ENCODE data around the gene MYL2.

Gene MYL2

DNA sequence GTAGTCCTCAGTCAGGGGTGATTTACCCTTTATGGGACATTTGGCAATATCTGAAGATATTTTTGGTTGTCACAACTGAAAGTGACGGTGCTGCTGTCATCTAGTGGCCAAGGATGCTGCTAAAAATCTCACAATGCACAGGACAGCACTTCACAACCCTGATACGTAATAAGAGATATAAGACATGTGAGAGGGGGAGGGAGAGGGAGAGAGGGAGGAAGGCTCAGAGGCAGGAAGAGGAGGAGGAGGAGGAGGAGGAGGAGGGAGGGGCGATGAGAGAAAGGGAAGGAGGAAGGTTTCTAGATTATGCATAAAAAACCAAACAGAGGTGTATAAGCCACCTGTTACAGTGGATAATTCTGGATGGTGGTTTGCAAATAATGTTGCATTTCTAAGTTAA lies 14.3 kb downstream of the MYL2 start:
- no peak overlapping the region for H3K4me3 ChIP-seq (ENCODE audit: low read depth, low read length)
- no peak for DNase-seq (ENCODE audit: low read depth)

GRCh38 chr12:110903511-110903910 lies 16.9 kb downstream of the MYL2 start:
- no peak overlapping the region for H3K4me3 ChIP-seq (ENCODE audit: low read depth, low read length)
- DNase-seq (ENCODE audit: low read depth): no peak

- no peak overlapping the region for H3K4me3 ChIP-seq (ENCODE audit: low read depth, low read length)
- DNase-seq (ENCODE audit: low read depth): no peak
Measured at GRCh38 chr12:110901401-110901800, 19.0 kb downstream of the MYL2 start.

DNA sequence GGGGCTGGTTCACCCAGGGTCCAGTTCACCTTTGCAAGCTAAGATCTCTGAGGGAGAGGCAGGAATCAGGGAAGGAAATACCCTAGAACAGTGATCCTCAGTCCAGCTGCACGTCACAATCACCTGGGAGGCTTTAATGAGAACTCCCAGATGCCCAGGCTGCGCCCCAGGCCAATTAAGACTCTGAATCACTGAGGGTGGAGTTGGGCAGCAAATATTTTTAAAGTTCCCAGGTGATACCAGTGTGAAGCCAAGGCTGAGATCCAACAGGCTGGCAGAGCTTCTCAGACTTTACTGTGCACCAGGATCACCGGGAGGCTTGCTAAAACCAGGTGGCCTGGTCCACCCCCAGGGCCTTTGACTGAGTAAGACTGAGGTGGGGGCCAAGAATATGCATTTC lies 23.8 kb downstream of the MYL2 start:
- no peak overlapping the region for H3K4me3 ChIP-seq (ENCODE audit: low read depth, low read length)
- no peak for DNase-seq (ENCODE audit: low read depth)

DNA sequence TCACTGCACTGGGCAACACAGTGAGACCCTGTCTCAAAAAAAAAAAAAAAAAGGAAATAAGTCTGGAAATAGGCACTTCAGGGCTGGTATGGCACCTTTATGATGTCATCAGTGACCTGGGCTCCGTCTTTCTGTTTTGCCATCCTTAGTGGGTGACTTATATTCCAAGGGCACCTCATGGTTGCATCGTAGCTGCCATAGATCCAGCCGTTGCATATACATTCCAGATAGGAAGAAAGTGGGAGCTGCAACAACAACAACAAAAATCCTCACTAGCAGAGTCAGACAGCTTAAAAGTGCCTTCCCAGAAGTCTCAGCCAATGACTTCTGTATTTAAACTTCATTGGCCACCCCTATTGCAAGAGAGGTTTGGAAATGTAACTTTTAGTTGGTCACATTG lies 26.4 kb downstream of the MYL2 start:
- no peak overlapping the region for H3K4me3 ChIP-seq (ENCODE audit: low read depth, low read length)
- DNase-seq (ENCODE audit: low read depth): no peak

DNA sequence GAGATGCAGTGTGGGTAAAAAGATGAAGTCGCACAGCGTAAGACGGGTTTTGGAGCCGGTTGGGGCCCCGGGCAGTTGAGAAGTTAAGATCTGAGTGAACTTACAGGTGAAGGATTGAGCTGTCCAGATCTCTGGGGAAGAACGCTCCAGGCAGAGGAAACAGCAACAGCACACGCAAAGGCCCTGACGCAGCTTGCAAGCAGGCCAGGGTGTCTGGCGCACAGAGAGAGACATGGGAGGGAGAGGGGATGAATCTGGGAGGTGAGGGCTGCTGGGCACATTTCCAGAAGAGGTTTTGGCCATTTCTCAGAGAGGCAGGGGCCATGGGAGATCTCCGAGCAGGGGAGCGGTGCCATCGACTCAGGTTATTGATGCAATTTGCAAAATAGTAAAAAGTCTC lies 31.0 kb downstream of the MYL2 start:
- no peak overlapping the region for H3K4me3 ChIP-seq (ENCODE audit: low read depth, low read length)
- no peak for DNase-seq (ENCODE audit: low read depth)

- no peak for DNase-seq (ENCODE audit: low read depth)
- H3K4me3 ChIP-seq (ENCODE audit: low read depth, low read length): no peak overlapping the region
Measured at GRCh38 chr12:110888256-110888991, 32.0 kb downstream of the MYL2 start.

- DNase-seq (ENCODE audit: low read depth): no peak
- no peak overlapping the region for H3K4me3 ChIP-seq (ENCODE audit: low read depth, low read length)
Measured at GRCh38 chr12:110885152-110885840, 35.1 kb downstream of the MYL2 start.

DNA sequence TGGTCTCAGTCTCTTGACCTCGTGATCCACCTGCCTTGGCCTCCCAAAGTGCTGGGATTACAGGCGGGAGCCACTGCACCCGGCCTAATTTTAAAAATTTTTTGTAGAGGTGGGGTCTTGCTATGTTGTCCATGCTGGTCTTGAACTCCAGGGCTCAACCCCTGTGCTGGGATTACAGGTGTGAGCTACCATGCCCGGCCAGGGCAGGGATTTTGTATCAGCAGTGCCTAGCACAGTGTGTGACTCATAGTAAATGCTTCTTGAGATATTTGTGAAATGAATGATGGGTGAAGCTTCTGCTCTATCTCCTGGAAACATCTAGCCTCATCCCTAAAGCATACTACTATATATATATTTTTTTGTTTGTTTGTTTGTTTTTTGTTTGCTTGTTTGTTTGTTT lies 37.1 kb downstream of the MYL2 start:
- DNase-seq (ENCODE audit: low read depth): no peak

GRCh38 chr12:110880651-110881050 lies 39.7 kb downstream of the MYL2 start:
- no peak overlapping the region for H3K4me3 ChIP-seq (ENCODE audit: low read depth, low read length)
- DNase-seq (ENCODE audit: low read depth): no peak

More for the DNA sequence above, 37.1 kb downstream of the MYL2 start:
- H3K4me3 ChIP-seq (ENCODE audit: low read depth, low read length): no peak overlapping the region

DNA sequence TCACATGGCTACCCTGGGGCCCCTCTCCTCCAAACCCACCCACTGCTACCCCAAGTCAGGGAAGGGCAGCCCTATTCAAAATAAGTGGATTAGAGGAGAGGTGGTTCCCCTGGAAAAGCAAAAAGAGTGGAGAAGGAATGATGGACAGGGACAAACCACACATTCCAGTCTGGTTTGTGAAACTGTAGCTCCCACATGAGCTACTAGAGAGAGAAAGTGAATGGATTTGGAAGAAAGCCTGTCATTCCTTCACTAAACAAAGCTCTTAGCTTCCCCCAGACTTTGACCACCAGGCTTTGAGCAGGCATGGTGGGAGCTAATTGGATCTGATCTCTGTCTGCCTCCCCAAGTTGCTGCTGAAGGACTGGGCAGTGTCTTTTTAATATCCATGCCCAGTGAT lies 45.6 kb downstream of the MYL2 start:
- DNase-seq (ENCODE audit: low read depth): no peak
- H3K4me3 ChIP-seq (ENCODE audit: low read depth, low read length): no peak overlapping the region

DNA sequence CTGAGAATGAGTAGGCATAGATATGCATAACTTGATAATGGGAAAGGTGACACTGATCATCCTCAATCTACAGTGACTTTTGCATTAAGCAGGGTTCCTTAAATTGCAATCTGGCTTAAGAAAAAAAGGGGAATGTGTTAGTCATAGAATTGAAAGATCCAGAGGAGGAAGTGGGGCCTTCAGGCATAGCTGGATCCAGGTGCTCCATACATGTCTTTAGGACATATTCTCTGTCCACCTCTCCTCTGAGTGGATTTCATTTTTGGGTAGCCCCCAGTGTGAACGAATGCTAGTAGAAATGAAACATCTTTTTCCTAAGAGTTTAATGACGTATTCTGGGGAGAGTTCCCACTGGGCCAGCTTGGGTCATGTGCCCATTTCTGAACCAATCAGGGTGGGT lies 46.0 kb downstream of the MYL2 start:
- H3K4me3 ChIP-seq (ENCODE audit: low read depth, low read length): no peak overlapping the region
- no peak for DNase-seq (ENCODE audit: low read depth)

GRCh38 chr12:110872100-110872499 lies 48.3 kb downstream of the MYL2 start:
- H3K4me3 ChIP-seq (ENCODE audit: low read depth, low read length): no peak overlapping the region
- DNase-seq (ENCODE audit: low read depth): no peak

DNA sequence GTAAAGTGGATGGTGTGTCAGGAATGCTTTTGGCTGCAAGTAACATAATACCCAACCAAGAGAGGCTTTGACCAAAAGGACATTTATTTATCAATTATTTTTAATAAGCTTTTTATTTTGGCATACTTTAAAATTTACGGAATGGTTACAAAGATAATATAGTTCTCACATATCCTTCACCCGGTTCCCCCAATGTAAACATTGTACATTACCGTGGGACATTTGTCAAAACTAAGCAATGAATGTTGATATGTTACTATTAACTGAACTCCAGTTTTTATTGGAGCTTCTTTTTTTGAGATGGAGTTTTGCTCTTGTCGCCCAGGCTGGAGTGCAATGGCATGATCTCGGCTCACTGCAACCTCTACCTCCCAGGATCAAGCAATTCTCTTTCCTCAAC lies 50.6 kb downstream of the MYL2 start:
- DNase-seq (ENCODE audit: low read depth): no peak

GRCh38 chr12:110869026-110869425 lies 51.4 kb downstream of the MYL2 start:
- no peak overlapping the region for H3K4me3 ChIP-seq (ENCODE audit: low read depth, low read length)
- DNase-seq (ENCODE audit: low read depth): no peak

More for the DNA sequence above, 50.6 kb downstream of the MYL2 start:
- no peak overlapping the region for H3K4me3 ChIP-seq (ENCODE audit: low read depth, low read length)

- no peak for DNase-seq (ENCODE audit: low read depth)
- H3K4me3 ChIP-seq (ENCODE audit: low read depth, low read length): no peak overlapping the region
Measured at GRCh38 chr12:110865521-110865920, 54.9 kb downstream of the MYL2 start.

DNA sequence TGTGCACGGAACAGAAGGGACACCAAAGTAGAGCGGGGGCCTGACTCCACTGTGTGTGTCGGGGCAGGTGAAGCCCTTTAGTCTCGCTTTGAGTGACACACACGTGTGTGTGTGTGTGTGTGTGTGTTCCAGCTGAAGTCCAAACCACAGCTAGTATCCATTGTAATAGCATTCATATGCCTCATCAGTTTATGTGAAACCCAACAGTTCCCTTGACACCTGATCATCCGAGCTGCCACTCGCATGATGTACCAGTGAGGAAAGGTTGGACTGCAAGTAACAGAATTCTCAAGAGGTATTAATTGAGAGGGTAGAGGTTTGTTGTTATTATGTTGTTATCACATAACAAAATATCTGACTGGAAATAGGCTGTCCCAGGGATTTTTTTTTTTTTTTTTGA lies 57.2 kb downstream of the MYL2 start:
- no peak for DNase-seq (ENCODE audit: low read depth)
- no peak overlapping the region for H3K4me3 ChIP-seq (ENCODE audit: low read depth, low read length)

- no peak for DNase-seq (ENCODE audit: low read depth)
- no peak overlapping the region for H3K4me3 ChIP-seq (ENCODE audit: low read depth, low read length)
Measured at GRCh38 chr12:110862329-110862728, 58.0 kb downstream of the MYL2 start.

GRCh38 chr12:110861729-110862128 lies 58.6 kb downstream of the MYL2 start:
- DNase-seq (ENCODE audit: low read depth): no peak

More at GRCh38 chr12:110861729-110862128, 58.6 kb downstream of the MYL2 start:
- no peak overlapping the region for H3K4me3 ChIP-seq (ENCODE audit: low read depth, low read length)
